HepG2 (cell line): ENCODE measurements around the gene GYG1.

Experiments
- CEBPB ChIP-seq: IDR thresholded peaks from 2 replicates; pipeline ENCODE4 v1.6.1; 2011; ENCODE audit warnings: low read depth, low read length, improper control_type of control experiment, borderline replicate concordance
- CTCF ChIP-seq: sonication (generic); formaldehyde crosslinking; IDR thresholded peaks from 2 replicates; pipeline ENCODE4 v1.5.0; 2020; ENCODE audit warnings: mild to moderate bottlenecking, missing genetic modification reagents, moderate library complexity
- NBN ChIP-seq: fragments of 450-650 bp; conservative IDR thresholded peaks from 2 replicates; pipeline ENCODE4 v1.6.1; 2017

DNA sequence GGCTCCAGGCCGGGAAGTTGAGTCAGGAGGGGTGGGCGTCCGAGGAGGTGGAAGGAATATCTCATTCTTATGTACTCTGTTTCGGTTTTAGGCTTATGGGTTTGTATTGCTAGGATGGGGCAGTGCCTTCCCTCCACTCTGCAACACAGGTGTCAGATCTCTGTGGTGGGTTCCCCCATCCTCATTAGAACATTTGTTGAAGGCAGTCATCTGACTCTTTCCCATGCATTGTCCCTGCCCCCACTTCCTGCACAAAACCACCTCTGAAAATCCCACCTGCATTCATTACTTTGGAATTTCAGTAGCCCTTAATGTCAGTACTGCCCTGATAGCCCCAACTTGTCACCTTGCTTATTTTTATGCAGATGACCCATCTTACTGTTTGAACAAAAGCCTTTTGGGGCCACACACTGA, 29.5 kb downstream of the GYG1 start:
- TF ChIP-seq CTCF (no peak), NBN (no peak), CEBPB (no peak)
